WERI-Rb-1 (cell line): Measurements from ENCODE around the gene CCDC92.

ENCODE experiments used
- DNase-seq: peaks from one replicate; pipeline ENCODE4 v3.0.0-alpha.2; 2020
- H3K27ac ChIP-seq: fragments of 250-450 bp; sonication (Bioruptor Pico); 2 replicates; pipeline ENCODE4 v1.5.1; 2020; ENCODE audit warnings: mild to moderate bottlenecking, moderate library complexity
- H3K27me3 ChIP-seq: fragments of 250-450 bp; sonication (Bioruptor Pico); 2 replicates; pipeline ENCODE4 v1.5.1; 2021; ENCODE audit warnings: mild to moderate bottlenecking, low read depth, moderate library complexity; ENCODE audit not compliant: insufficient read depth, severe bottlenecking
- H3K36me3 ChIP-seq: fragments of 250-450 bp; sonication (Bioruptor Pico); 2 replicates; pipeline ENCODE4 v1.5.1; 2020; ENCODE audit warnings: mild to moderate bottlenecking, moderate library complexity
- H3K4me3 ChIP-seq: 2 replicates; pipeline ENCODE4 v1.5.1; 2011; ENCODE audit warnings: low read depth, mild to moderate bottlenecking, control low read depth, low read length
- H3K9me3 ChIP-seq: fragments of 250-450 bp; sonication (Bioruptor Pico); 2 replicates; pipeline ENCODE4 v1.5.1; 2021; ENCODE audit warnings: mild to moderate bottlenecking, moderate library complexity; ENCODE audit not compliant: severe bottlenecking
- CTCF ChIP-seq: IDR thresholded peaks from 2 replicates; pipeline ENCODE4 v1.5.1; 2011; ENCODE audit warnings: low read depth, mild to moderate bottlenecking, control low read depth, inconsistent platforms, low read length

The CCDC92 gene

GRCh38 chr12:123946152-123946515 lies 26.5 kb downstream of the CCDC92 start:
- Histone ChIP-seq H3K27me3 (no peaks in the 10 kb centered on the region), H3K4me3 (no peak overlapping the region), H3K9me3 (no peaks in the 10 kb centered on the region), H3K36me3 (no peaks in the 10 kb centered on the region), H3K27ac (no peak overlapping the region)
- DNase-seq: no peak
- no peak for TF ChIP-seq CTCF

- H3K27me3 ChIP-seq: no peaks in the 10 kb centered on the region
- no peak for TF ChIP-seq CTCF
- DNase-seq: no peak
- no peak overlapping the region for H3K27ac ChIP-seq
- no peaks in the 10 kb centered on the region for H3K36me3 ChIP-seq
- no peak overlapping the region for H3K4me3 ChIP-seq
- H3K9me3 ChIP-seq: no peaks in the 10 kb centered on the region
Measured at GRCh38 chr12:123945287-123946151, 27.1 kb downstream of the CCDC92 start.

GRCh38 chr12:123944696-123945095 lies 27.9 kb downstream of the CCDC92 start:
- no peaks in the 10 kb centered on the region for H3K36me3 ChIP-seq
- no peak overlapping the region for H3K4me3 ChIP-seq
- no peak for TF ChIP-seq CTCF
- no peaks in the 10 kb centered on the region for H3K9me3 ChIP-seq
- DNase-seq: no peak
- no peak overlapping the region for H3K27ac ChIP-seq
- H3K27me3 ChIP-seq: no peaks in the 10 kb centered on the region

- Histone ChIP-seq H3K27me3 (no peaks in the 10 kb centered on the region), H3K27ac (no peak overlapping the region), H3K4me3 (no peak overlapping the region), H3K36me3 (no peaks in the 10 kb centered on the region), H3K9me3 (no peaks in the 10 kb centered on the region)
- no peak for TF ChIP-seq CTCF
- no peak for DNase-seq
Measured at GRCh38 chr12:123943816-123944215, 28.8 kb downstream of the CCDC92 start.

DNA sequence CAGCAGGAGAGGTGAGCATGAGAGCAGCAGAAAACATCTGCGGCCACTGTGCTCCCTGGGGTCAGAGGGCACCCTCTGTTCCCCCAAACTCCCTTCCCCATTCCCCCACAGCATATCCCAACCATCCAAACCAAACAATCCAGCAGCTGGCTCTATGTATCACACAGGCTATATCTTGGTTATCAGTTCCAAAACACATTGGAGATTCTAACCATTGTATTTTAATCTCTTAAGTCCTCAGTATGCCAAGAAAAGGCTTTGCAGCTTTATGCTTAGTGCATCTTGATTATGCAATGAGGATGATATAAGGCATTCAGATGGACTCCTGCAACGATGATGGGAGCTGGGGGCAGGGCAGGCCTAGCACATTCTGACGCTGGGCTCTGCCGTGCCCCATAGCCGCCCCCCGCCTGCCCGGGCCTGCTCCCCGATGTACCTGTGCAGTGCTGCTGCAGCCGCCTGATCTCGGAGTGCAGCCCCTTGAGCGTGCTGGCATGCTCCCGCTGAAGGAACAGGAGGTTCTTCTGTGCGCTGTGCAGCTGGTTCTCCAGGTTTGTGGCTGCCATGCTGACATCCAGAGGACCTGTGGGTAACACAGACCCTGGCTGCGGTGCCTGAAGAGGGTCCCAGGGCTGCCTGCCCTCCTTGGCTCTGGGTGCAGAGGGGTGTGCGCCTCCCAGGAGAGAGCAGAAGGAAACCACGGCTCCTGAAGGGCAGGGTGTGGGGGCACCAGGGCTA lies 29.6 kb downstream of the CCDC92 start:
- no peak overlapping the region for H3K4me3 ChIP-seq
- H3K9me3 ChIP-seq: no peaks in the 10 kb centered on the region
- TF ChIP-seq CTCF: no peak
- no peaks in the 10 kb centered on the region for H3K36me3 ChIP-seq
- no peak overlapping the region for H3K27ac ChIP-seq
- H3K27me3 ChIP-seq: no peaks in the 10 kb centered on the region
- no peak for DNase-seq
